Superior temporal gyrus (tissue), 1 donor: ENCODE results near the gene REPS1.

ENCODE experiments used
- DNase-seq: peaks from one replicate; pipeline ENCODE4 v3.0.0-alpha.2; 2016; ENCODE audit errors: extremely low spot score

REPS1 gene

DNA sequence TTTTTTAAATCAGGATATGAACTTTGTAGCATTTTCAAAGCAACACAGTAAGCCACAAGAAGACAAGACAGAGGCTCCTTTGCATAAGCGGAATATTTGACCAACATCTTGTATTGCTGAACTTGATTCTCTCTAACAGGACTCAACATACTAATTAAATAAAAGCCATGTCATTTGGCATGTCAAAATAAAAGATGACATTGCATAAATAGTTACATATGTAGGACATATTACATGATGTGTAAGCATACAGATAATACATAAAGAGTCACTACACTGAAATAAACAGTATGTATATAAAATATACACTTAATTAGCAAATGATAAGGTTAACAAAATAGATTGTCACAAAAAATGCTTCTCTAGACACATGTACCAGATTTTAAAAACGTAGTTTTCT, 62.2 kb downstream of the REPS1 start:
- DNase-seq, result no peak

DNA sequence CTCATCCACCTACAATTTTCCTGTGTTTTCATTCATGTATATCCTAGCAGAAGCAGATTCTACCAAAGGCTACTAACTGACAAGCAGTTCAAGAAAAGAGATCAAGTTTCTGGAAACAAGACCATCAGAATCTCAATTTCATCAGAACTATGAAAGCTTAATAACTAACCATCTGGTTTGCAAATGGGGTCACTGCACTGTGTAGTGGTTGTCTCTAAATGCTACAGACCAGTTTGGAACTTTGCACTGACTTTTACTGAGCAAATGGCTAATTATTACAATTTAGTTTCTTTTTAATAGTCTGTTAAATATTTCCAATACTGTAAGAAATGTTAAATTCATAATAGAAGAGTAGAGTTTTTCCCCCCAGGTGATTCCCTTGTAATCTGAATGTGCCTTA, 64.5 kb downstream of the REPS1 start:
- no peak for DNase-seq

DNA sequence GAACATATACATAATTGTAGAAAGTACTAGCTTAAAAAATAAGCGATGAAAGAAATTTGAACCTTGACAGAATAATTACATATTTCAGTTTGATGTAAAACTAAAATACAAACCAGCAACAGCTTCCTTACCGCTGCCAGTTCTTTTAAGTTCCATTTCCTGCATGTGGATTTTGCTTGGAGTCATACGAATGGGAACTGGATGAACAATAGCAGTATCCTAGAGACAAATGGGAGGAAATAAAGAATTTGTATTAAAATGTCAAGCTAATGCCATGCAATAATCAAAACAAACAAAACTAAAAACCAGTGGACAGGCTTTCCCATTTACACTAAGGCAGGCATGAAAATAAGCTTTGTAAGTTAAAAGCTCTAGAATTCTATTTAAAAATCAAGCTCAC, 67.1 kb downstream of the REPS1 start:
- DNase-seq, result no peak

DNA sequence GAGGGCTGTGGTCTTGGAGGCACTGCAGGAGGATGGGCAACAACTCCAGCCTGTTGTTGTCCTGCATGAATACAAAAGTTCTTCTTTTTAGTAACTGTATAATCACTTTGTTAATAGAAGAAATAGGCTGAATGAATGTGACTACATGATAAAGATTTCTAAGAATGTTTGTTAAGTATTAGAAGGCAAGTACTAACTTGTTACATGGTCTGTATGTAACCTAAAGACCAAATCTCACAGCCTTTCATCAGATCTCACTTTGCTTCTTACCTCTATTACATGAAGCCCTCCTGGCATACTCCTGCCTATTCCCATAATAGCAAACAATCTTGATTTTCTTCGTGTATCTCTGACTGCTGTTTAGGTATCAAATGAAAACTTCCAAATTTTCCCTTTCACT, 73.4 kb downstream of the REPS1 start:
- no peak for DNase-seq

DNA sequence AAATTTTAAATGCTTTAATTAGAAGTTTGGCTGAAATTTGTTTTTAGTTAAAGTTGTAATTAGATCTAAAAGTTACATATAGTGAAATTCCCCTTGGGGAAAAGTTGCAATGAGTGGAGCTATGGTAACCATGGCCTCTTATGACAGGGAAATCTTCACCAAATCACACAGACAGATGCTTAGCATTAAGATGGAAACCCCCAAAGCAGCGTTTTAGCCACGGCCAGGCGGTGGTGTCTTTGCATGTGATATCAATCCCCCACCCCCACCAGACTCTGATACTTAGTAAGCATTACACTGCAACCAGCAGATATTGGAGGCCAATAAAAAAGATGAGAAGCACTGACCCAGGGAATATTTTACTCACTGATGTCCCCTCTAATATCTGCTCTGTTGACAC, 75.7 kb downstream of the REPS1 start:
- DNase-seq, result no peak

DNA sequence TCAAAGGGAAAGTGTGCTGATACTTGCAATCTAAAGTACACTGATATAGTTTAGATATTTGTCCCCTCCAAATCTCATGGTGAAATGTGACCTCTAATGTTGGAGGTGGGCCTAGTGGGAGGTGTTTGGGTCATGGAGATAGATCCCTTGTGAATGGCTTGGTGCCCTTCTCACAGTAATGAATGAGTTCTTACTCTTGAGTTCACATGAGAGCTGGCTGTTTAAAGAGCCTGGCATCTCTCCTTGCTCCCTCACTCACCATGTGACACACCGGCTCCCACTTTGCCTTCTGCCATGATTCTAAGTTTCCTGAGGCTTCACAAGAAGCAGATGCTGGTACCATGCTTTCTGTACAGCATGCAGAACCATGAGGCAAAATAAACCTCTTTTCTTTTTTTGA, 78.1 kb downstream of the REPS1 start:
- no peak for DNase-seq

DNA sequence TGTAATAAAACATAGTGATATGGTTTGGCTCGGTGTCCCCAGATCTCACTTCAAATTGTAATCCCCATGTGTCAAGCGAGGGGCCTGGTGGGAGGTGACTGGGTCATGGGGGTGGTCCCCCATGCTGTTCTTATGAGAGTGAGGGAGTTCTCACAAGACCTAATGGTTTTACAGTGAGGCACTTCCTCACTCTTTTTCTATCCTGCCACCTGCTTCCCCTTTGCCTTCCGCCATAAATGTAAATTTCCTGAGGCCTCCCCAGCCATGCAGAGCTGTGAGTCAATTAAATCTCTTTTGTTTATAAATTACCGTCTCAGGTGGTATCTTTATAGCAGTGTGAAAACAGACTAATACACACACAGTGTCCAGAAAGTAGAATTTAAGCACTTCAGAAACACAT, 78.5 kb downstream of the REPS1 start:
- no peak for DNase-seq

DNA sequence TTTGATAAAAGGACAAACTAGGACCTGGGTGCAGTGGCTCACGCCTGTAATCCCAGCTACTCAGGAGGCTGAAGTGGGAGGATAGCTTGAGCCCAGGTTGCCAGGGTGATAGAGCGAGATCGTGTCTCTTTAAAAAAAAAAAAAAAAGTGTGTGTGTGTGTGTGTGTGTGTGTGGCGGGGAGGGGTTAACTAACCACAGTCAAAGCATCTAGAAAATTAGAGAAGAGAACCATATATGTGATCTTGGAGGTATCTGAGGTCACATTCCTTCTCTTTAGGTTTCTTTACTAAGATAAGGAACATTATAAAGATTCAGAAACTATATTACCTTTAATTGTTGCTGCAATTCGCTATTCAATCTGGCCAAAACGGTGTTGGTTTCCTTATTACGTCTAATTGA, 80.9 kb downstream of the REPS1 start:
- no peak for DNase-seq

DNA sequence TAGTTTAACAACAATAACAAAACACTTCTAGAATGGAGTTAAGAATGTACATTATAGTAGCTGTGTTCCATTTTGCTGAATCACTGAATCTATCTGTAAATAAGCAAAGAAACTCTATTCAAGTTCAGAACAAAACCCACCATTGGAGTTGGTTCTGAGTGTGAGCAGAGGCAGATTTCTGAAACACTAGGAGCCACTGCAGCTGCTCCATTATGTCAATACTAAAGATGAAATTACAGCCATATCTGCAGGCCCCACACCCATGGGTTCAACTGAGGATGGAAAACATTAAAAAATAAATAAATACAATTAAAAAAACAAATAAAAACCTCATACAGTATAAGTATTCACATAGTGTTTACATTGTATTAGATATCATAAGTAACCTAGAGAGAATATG, 91.0 kb downstream of the REPS1 start:
- DNase-seq, result no peak

DNA sequence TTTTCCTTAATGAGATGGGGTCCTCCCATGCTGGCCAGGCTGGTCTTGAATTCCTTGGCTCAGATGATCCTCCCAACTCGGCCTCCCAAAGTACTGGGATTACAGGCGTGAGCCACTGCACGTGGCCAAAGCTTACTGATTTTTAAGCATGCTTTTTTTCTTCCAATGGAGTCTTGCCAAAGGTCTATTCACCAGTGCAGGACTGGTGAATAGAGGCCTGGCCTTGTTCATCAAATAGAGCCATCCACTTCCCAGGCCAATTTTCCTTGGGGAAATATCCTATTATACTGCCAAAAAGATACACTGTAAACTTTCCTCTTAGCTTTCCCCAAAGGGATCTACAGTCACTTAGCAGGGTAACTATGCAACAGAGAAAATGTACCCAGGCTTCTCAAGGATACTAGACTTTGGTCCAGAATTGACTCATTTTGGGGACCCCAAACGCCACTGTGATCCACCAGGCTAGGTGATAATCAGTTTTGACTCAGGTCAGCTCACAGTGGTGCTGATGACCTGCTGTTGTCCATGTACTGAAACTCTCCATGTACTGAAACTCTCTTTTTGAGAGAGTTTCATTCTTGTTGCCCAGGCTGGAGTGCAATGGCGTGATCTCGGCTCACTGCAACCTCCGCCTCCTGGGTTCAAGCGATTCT, 91.8 kb downstream of the REPS1 start:
- no peak for DNase-seq

DNA sequence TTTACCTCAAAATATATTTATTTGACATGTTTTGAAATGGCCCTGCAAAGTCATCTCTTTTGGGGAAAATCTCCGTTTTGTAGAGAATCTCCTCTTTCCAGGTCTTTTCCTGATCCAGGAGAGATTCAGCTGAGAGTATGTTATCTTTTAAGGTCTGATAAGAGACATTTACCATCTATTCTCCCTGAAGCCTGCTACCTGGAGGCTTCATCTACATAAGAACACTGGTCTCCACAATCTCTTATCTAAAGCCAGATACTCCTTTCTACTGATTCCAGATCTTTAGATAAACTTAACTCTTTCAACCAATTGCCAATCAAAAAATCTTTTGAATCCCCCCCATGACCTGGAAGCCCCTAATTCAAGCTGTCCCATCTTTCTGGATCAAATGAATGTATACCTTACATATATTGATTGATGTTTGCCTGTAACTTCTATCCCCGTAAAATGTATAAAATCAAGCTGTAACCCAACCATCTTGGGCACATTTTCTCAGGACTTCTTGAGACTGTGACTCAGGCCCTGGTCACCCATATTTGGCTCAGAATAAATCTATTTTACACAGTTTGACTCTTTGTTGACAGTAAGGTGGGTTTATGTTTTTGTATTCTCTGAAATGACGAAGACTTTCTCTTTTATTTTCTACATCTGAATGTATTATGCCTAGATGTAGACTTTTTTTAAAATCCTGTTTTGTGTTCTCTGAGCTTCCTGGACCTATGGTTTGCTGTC, 96.6 kb downstream of the REPS1 start:
- no peak for DNase-seq

DNA sequence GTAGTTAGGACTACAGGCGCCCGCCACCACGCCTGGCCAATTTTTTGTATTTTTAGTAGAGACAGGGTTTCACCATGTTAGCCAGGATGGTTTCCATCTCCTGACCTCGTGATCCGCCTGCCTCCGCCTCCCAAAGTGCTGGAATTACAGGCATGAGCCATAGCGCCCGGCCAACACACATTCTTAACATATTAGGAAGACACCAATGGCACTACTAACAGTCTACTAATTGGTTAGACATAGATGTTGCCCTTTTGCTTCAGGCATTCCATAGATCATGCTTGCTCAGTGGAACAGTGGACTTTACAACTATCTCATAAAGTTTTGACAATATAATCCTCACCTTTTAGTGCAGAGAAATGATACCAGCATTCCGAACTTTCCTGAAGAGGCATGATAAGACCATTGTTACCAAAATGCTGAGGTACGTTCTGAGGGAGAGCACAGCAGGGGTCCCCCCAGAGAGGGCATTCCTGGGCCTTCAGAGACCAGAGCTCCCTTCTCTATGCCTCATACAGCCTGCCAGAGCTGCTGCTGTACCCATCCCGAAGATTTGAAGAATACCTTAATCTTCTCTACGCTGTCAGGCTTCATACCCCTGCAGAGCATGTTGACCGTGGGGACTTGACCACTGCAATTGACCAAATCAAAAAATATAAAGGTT, 102.8 kb downstream of the REPS1 start:
- no peak for DNase-seq

DNA sequence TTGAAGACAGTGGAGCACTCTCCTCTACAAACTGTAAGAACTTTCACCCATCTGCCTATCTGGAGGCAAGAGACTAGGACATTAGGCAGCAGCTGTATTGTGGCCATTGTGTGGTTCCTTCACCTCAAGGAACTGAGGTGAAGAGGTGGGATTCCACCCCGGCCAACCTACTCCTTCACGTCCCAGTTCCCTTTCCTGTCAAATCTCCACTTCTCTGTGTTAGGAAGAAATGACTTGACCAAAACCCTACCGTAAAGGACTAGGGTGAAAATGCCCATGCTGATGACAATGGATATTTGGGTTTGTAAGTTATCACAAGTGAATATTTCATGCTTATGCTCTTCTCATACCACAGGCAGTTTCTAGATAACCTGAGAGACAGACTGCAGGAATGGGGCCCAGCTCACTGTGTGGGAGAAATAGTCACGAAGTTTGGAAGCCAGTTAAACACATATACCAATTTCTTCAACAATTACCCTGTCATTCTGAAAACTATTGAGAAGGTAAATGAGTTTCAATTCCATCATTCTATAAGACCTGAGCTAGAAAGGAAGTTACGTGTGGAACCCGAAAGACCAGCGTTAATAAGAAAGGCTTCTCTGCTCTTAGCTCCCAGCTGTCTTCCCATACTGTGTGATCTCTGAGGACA, 105.6 kb downstream of the REPS1 start:
- DNase-seq, result no peak

DNA sequence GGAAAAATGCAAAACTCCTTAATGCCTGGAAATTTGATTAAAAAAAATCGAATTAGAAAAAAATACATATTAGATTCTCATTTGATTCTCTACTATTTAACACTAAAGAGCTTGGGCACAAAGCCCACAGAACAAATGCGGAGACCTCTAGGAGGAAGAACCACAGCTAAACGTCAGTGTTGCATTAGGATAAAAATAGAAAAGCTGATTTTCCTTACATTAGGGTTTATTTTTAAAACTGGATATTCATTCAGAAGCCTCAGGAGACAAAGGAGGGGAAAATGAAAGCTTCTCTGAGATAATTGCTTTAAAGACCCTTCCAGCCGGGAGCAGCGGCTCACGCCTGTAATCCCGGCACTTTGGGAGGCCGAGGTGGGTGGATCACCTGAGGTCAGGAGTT, 114.9 kb downstream of the REPS1 start:
- DNase-seq, result no peak

DNA sequence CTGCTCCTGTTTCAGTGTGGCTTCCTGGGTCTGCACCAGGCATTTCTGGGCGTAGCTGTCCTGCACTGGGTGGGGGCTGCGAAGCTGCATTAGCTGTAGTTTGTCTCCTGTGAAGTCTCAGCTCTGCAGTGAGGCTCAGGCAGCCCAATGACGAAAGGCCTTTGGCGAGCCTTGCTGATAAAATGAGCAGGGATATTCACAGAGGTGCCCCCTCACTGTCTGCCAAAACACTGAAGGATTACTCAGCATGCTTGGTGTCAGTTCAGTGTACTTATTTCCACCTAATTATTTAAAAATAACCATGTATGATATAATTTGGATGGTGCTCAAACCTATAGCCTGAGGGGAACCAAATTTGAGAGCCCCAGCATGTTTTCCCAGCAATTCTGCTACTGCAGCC, 118.7 kb downstream of the REPS1 start:
- no peak for DNase-seq

DNA sequence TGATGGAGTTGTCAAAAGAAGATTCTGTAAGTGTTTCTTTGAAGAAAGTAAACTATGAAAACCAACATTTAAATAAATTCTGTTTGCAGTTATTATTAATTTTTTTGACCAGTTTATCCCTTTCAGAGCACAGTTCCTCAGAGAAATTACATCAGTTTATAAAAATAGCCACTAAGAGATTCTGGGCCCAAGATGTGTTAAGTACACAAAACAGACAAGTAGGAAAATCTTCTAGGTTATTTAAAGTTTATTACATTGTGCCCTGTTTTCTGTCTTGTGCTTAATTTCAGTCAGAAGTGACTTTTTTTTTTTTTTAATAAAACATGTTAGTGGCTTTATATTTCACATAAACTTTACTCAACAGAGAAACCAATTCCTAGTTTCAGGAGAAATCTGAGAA, 119.9 kb downstream of the REPS1 start:
- no peak for DNase-seq

DNA sequence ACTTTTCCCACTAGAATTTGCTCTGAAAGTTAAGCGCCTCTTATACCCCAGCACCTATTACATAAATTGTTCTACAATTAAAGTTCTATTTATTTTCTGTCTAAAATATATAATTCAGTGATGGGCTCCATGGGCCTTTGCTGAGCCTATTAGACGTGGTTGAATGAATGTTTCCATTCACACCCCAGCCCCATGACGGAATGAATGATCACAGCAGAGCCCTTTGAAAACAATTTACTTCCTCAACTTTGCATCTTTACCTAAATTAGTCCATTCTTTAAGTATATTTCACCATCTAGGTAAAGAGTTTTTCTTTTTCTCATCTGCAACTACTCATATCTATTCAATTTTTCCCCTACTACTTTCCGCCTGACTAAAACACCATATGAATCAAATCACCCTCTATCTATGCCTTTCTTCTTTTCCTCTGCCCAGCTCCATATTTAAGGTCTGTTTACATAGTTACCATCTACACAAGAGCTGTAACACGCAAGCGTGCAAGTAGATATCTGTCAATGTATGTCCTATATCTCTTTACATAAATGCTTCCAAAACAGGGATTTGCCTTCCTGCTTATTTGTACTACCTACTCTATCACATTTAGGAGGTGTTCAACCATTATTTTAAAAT, 122.5 kb downstream of the REPS1 start:
- DNase-seq, result no peak

DNA sequence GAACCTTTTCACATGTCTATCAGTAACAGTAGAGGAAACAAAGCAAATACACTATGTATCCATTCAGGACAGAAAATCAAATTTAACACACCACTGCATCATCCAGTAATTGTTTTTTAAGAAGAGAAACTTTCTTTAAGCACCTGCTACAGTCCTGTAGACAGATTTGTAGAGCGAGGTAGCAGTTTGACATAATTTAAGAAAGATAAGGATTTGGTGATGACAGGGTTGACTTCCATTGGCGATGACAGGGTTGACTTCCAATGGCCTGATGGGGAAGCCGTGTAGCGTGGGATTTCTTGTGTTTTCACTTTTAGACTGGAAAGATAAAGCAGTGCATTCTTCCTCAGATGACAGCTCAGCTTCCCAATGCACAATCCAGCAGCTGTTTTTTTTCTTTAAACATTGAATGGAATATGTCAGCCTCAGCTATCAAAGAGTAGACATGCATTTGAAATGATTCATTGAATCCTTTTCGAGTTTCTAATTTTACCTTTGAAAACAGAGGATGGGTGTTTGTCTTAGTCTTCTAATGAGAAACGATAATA, 123.6 kb downstream of the REPS1 start:
- DNase-seq, result no peak

DNA sequence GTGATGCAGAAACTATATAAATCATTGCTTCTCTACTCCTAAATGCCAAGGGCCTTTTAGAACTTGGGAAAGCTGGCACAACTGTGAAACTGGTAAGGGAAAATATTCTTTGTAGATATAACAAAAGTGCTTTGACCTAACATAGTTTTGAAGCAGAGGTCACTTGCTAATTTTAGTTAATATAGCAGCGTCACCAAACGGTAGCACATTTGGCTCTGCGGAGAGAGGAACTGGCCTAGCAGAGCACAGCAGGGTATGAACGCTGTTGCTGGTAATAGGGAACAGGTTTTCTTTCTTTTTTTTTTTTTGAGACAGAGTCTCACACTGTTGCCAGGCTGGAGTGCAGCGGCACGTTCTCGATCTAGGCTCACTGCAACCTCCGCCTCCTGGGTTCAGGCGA, 124.7 kb downstream of the REPS1 start:
- DNase-seq, result no peak

DNA sequence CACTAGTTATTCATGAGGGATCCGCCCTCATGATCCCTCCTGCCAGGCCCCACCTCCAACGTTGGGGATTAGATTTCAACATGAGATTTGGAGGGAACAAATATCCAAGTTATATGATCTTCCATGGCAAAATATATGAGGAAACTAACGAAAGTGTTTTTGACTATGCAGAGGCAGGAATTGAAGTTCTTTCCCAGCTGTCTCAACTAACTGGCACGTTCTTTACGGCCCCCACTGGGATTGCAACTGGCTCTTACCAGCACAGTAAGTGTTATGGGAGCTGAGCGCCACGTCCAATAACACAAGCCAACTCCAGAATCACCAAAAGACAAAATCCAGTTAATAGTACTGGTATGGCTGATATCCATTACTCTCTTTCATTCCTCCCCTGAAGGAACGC, 125.6 kb downstream of the REPS1 start:
- DNase-seq, result no peak

DNA sequence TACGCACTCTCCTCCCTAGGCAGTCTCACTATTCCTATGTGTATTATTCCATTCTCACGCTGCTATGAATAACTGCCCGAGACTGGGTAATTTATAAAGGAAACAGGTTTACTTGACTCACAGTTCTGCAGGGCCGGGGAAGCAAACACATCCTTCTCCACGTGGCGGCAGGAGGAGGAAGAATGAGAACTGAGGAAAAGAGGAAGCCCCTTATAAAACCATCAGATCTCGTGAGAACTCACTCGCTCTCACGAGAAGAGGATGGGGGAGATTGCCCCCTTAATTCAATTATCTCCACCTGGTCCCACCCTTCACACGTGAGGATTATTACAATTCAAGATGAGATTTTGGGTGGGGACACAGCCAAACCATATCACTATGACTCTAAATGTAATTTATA, 130.3 kb downstream of the REPS1 start:
- DNase-seq, result no peak

DNA sequence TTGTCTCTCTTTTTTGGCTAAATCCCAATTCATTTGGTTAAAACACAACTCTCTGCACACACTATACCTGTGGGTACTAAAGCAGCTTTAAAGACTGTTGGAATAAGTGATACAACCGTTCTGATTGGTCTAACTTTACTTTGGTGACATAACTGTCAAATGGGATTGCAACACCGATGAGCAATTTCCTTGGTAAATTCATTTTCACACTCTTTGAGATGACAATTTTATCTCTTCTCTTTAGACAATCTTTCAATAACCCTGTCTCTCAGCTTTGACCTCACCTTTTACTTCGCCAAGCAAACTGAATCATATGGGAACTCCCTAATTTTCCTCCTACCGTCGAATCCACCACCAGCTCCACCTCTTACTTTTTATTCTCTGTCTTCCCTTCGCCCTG, 131.4 kb downstream of the REPS1 start:
- no peak for DNase-seq
